Neural cell (in vitro differentiated cells): Measurements from ENCODE around the gene RETSAT. TPM values are rescaled to one million over a fixed set of nuclear protein-coding genes. Genes with fewer than 3 reads are reported as not detected.
"Not testable (repeated sequence)": the region's sequence is repeated elsewhere in the genome, so short reads cannot be mapped to it uniquely, and the experiment has no call there.

Experiments
- H2AFZ ChIP-seq: fragments of 200-600, 300-800 bp; sonication (generic), shearing (Covaris generic); 2 replicates; pipeline ENCODE4 v1.6.0; 2014; ENCODE audit warnings: low read depth, mild to moderate bottlenecking, antibody characterized with exemption, low read length, moderate library complexity
- H3F3A ChIP-seq: fragments of 200-600 bp; shearing (Covaris generic); 2 replicates; pipeline ENCODE4 v1.6.1; 2016; ENCODE audit warnings: mild to moderate bottlenecking, moderate library complexity, mixed read lengths, antibody characterized with exemption, low read length; ENCODE audit not compliant: insufficient read depth, poor library complexity, severe bottlenecking
- H3K27ac ChIP-seq: fragments of 200-600, 300-800 bp; sonication (generic), shearing (Covaris generic); 2 replicates; pipeline ENCODE4 v1.5.1; 2014; ENCODE audit warnings: mild to moderate bottlenecking, low read length, moderate library complexity
- H3K27me3 ChIP-seq: fragments of 300-800, 200-600 bp; sonication (generic), shearing (Covaris generic); 2 replicates; pipeline ENCODE4 v1.6.0; 2014; ENCODE audit warnings: mild to moderate bottlenecking, low read depth, low read length, moderate library complexity; ENCODE audit not compliant: insufficient read depth
- H3K36me3 ChIP-seq: fragments of 300-800, 200-600 bp; sonication (generic), shearing (Covaris generic); 2 replicates; pipeline ENCODE4 v1.5.1; 2014; ENCODE audit warnings: mild to moderate bottlenecking, antibody characterized with exemption, low read length, moderate library complexity; ENCODE audit not compliant: insufficient read depth
- H3K4me2 ChIP-seq: fragments of 300-800, 200-600 bp; sonication (generic), shearing (Covaris generic); 2 replicates; pipeline ENCODE4 v1.6.0; 2014; ENCODE audit warnings: mild to moderate bottlenecking, low read length
- H3K4me3 ChIP-seq: fragments of 300-800, 200-600 bp; sonication (generic), shearing (Covaris generic); 2 replicates; pipeline ENCODE4 v1.5.1; 2014; ENCODE audit warnings: mild to moderate bottlenecking, low read length, moderate library complexity
- H3K79me2 ChIP-seq: fragments of 200-600 bp; shearing (Covaris generic); replicated peaks from 2 replicates; pipeline ENCODE4 v1.6.0; 2014; ENCODE audit warnings: mild to moderate bottlenecking, low read length, moderate library complexity; ENCODE audit not compliant: insufficient read depth
- H3K9ac ChIP-seq: fragments of 300-800, 200-600 bp; sonication (generic), shearing (Covaris generic); 2 replicates; pipeline ENCODE4 v1.6.1; 2016; ENCODE audit warnings: mild to moderate bottlenecking, low read length, mixed read lengths
- H3K9me2 ChIP-seq: fragments of 200-600 bp; shearing (Covaris generic); 2 replicates; pipeline ENCODE4 v1.6.1; 2016; ENCODE audit warnings: mild to moderate bottlenecking, low read length, mixed read lengths; ENCODE audit not compliant: insufficient read depth
- H3K9me3 ChIP-seq: fragments of 200-600, 300-800 bp; sonication (generic), shearing (Covaris generic); 2 replicates; pipeline ENCODE4 v1.6.1; 2016; ENCODE audit warnings: mild to moderate bottlenecking, mixed run types, low read length, moderate library complexity, mixed read lengths
- H4K20me1 ChIP-seq: fragments of 200-600 bp; shearing (Covaris generic); 2 replicates; pipeline ENCODE4 v1.6.1; 2016; ENCODE audit warnings: mild to moderate bottlenecking, mixed run types; ENCODE audit not compliant: insufficient read depth
- EP300 ChIP-seq: fragments of 450-650 bp; conservative IDR thresholded peaks from 2 replicates; pipeline ENCODE4 v1.6.1; 2014; ENCODE audit warnings: antibody characterized with exemption, mild to moderate bottlenecking, moderate library complexity; ENCODE audit not compliant: poor library complexity, severe bottlenecking
- EZH2 ChIP-seq: fragments of 200-600, 300-800 bp; shearing (Covaris generic), sonication (generic); IDR thresholded peaks from 2 replicates; pipeline ENCODE4 v1.6.1; 2014; ENCODE audit warnings: antibody characterized with exemption, low read length, borderline replicate concordance, mild to moderate bottlenecking; ENCODE audit not compliant: insufficient read depth, poor library complexity, severe bottlenecking
- MXI1 ChIP-seq: fragments of 450-650 bp; conservative IDR thresholded peaks from 2 replicates; pipeline ENCODE4 v1.6.1; 2014; ENCODE audit warnings: antibody characterized with exemption, mild to moderate bottlenecking; ENCODE audit not compliant: poor library complexity, severe bottlenecking
- POLR2AphosphoS5 ChIP-seq: IDR thresholded peaks from 2 replicates; pipeline ENCODE4 v1.6.1; 2012
- RAD21 ChIP-seq: fragments of 450-650 bp; conservative IDR thresholded peaks from 2 replicates; pipeline ENCODE4 v1.6.1; 2014; ENCODE audit warnings: antibody characterized with exemption, mild to moderate bottlenecking, moderate library complexity
- SMC3 ChIP-seq: fragments of 450-650 bp; conservative IDR thresholded peaks from 2 replicates; pipeline ENCODE4 v1.6.1; 2014; ENCODE audit warnings: antibody characterized with exemption, mild to moderate bottlenecking, moderate library complexity; ENCODE audit not compliant: poor library complexity
- TAF1 ChIP-seq: IDR thresholded peaks from 2 replicates; pipeline ENCODE4 v1.6.1; 2012; ENCODE audit warnings: low read depth
- polyA plus RNA-seq: library from polyadenylated mRNA; depleted of rRNA; stranded (reverse); fragments of >200 nt; gene quantifications from 2 replicates; pipeline ENCODE4 v1.2.3, GENCODE V29; 2014
- TF ChIP-seq, protein P1 (sequence below): fragments of 450-650 bp; IDR thresholded peaks from 2 replicates; pipeline ENCODE4 v1.5.1; 2014; ENCODE audit warnings: antibody characterized with exemption, mild to moderate bottlenecking, moderate library complexity; ENCODE audit not compliant: poor library complexity, severe bottlenecking
- TF ChIP-seq, protein P2 (sequence below): IDR thresholded peaks from 2 replicates; pipeline ENCODE4 v1.6.1; 2012; ENCODE audit warnings: borderline replicate concordance

RETSAT gene
- polyA plus RNA-seq, 1 donor from 2014 or later = 10.9 TPM

DNA sequence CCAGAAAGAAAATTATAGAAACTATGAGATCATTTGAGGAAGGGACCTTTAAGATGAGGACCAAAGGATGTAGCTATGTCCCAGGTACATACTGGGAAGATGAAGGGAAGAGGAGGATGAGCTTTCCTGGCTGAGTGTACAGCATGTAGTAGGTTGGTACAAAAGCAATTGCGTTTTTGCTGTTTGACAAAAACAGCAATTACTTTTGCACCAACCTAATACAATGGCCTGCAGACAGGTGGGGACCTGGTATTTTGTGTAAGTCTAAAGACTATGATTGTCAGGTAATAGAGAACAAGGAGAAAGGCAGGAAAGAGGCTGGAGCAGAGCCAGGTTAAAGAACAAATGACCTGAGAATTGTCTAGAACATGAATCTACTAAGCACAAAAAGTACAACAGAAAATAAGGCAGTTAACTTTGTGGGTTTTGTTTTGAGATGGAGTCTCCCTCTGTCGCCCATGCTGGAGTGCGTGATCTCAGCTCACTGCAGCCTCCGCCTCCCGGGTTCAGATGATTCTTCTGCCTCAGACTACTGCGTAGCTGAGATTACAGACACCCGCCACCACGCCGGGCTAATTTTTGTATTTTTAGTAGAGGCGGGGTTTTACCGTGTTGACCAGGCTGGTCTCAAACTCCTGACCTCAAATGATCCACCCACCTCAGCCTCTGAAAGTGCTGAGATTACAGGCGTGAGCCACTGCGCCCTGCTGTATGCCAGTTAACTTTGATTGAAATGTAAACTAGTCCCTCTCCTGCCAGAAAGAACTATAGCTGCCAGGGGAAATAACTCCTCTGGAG lies 23.3 kb downstream of the RETSAT start:
- TF ChIP-seq, protein P1, sequence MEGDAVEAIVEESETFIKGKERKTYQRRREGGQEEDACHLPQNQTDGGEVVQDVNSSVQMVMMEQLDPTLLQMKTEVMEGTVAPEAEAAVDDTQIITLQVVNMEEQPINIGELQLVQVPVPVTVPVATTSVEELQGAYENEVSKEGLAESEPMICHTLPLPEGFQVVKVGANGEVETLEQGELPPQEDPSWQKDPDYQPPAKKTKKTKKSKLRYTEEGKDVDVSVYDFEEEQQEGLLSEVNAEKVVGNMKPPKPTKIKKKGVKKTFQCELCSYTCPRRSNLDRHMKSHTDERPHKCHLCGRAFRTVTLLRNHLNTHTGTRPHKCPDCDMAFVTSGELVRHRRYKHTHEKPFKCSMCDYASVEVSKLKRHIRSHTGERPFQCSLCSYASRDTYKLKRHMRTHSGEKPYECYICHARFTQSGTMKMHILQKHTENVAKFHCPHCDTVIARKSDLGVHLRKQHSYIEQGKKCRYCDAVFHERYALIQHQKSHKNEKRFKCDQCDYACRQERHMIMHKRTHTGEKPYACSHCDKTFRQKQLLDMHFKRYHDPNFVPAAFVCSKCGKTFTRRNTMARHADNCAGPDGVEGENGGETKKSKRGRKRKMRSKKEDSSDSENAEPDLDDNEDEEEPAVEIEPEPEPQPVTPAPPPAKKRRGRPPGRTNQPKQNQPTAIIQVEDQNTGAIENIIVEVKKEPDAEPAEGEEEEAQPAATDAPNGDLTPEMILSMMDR = no peak
- TF ChIP-seq RAD21 (no peak), EP300 (no peak), TAF1 (no peak), EZH2 (no peak), SMC3 (no peak), POLR2AphosphoS5 (no peak), MXI1 (no peak)
- TF ChIP-seq, protein P2, sequence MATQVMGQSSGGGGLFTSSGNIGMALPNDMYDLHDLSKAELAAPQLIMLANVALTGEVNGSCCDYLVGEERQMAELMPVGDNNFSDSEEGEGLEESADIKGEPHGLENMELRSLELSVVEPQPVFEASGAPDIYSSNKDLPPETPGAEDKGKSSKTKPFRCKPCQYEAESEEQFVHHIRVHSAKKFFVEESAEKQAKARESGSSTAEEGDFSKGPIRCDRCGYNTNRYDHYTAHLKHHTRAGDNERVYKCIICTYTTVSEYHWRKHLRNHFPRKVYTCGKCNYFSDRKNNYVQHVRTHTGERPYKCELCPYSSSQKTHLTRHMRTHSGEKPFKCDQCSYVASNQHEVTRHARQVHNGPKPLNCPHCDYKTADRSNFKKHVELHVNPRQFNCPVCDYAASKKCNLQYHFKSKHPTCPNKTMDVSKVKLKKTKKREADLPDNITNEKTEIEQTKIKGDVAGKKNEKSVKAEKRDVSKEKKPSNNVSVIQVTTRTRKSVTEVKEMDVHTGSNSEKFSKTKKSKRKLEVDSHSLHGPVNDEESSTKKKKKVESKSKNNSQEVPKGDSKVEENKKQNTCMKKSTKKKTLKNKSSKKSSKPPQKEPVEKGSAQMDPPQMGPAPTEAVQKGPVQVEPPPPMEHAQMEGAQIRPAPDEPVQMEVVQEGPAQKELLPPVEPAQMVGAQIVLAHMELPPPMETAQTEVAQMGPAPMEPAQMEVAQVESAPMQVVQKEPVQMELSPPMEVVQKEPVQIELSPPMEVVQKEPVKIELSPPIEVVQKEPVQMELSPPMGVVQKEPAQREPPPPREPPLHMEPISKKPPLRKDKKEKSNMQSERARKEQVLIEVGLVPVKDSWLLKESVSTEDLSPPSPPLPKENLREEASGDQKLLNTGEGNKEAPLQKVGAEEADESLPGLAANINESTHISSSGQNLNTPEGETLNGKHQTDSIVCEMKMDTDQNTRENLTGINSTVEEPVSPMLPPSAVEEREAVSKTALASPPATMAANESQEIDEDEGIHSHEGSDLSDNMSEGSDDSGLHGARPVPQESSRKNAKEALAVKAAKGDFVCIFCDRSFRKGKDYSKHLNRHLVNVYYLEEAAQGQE = no peak
- no peak overlapping the region for H2AFZ ChIP-seq
- no peaks in the 10 kb centered on the region for H3F3A ChIP-seq
- H4K20me1 ChIP-seq = no peaks in the 10 kb centered on the region
- H3K27ac ChIP-seq = no peak overlapping the region
- peaks cover 15% of the 10 kb centered on the region for H3K79me2 ChIP-seq
- H3K9me3 ChIP-seq = no peaks in the 10 kb centered on the region
- H3K4me2 ChIP-seq = no peak overlapping the region
- H3K9me2 ChIP-seq = no peaks in the 10 kb centered on the region
- H3K4me3 ChIP-seq = no peak overlapping the region
- H3K36me3 ChIP-seq = no peaks in the 10 kb centered on the region
- H3K9ac ChIP-seq = no peak overlapping the region
- no peaks in the 10 kb centered on the region for H3K27me3 ChIP-seq

DNA sequence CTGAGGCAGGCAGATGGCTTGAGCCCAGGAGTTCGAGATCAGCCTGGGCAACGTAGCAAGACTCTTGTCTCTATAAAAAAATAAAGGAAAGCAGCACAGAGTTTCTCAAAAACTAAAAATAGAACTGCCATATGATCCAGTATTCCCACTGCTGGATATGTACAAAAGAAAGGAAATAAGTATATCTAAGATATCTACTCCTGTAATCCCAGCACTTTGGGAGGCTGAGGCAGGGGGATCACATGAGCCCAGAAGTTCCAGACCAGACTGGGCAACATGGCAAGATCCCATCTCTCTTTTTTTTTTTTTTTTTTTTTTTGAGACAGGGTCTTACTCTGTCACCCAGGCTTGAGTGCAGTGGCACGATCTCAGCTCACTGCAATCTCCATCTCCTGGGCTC lies 24.6 kb downstream of the RETSAT start:
- not testable (repeated sequence) for H3K36me3 ChIP-seq, H3K9ac ChIP-seq, H3K4me2 ChIP-seq, H3K27me3 ChIP-seq, H3K9me2 ChIP-seq, H3K4me3 ChIP-seq, H3F3A ChIP-seq, H4K20me1 ChIP-seq, H3K27ac ChIP-seq, H3K9me3 ChIP-seq, H2AFZ ChIP-seq
- peaks cover 28% of the 10 kb centered on the region for H3K79me2 ChIP-seq
